Measurements from ENCODE around the gene RETREG3. TPM values are rescaled to one million over a fixed set of nuclear protein-coding genes. Genes with fewer than 3 reads are reported as not detected.

The RETREG3 gene
- total and polyA plus RNA-seq, 2 of the 13 experiments (the other 11 are each of a cell fraction or from before 2014, with no cell fraction given): 47.0 to 55.8 TPM

DNA sequence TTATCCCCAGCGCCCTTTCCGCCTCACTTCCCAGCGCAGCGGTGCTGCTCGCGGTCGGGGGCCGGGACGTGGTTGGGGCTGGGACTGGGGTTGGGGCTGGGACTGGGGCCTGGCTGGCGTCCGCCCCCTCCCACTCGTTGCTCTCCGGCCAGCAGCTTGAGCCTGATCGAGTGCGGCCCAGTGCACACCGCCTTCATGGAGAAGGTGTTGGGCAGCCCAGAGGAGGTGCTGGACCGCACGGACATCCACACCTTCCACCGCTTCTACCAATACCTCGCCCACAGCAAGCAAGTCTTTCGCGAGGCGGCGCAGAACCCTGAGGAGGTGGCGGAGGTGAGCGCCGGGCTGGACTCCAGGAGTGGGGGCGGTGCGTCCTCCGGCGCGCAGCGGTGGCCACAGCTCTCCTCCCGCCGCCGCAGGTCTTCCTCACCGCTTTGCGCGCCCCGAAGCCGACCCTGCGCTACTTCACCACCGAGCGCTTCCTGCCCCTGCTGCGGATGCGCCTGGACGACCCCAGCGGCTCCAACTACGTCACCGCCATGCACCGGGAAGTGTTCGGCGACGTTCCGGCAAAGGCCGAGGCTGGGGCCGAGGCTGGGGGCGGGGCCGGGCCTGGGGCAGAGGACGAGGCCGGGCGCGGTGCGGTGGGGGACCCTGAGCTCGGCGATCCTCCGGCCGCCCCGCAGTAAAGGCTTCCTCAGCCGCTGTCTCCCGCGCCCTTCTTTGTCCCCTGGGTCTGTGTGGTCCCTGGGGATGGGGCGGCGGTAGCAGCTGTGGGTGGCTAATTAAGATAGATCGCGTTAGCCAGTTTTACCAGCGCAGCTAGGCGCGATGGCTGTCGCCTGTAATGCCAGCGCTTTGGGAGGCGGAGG lies 54.7 kb downstream of the RETREG3 start (continued):
- TF ChIP-seq ZNF790 (CRISPR knock-in tag; IDR thresholded peaks at IDR 0.05; ENCODE audit: borderline replicate concordance) (0 out of 2 replicates have a peak, but pooled peaks have one; percentile 42), ARNT (IDR thresholded peaks at IDR 0.05) (no peak), REPIN1 (CRISPR knock-in tag; IDR thresholded peaks at IDR 0.05; ENCODE audit: borderline replicate concordance, low read depth) (peak; percentile 33; the same call in 1 of the 2 replicates), NFE2L2 (IDR thresholded peaks at IDR 0.05; ENCODE audit: low read length) (no peak), ZNF44 (CRISPR knock-in tag; IDR thresholded peaks at IDR 0.05) (no peak; the same call in 1 of the 2 replicates), NR1H2 (CRISPR knock-in tag; IDR thresholded peaks at IDR 0.05; ENCODE audit: borderline replicate concordance, low read depth) (0 out of 2 replicates have a peak, but pooled peaks have one; percentile 54), FLYWCH1 (CRISPR knock-in tag; IDR thresholded peaks at IDR 0.05) (0 out of 2 replicates have a peak, but pooled peaks have one; percentile 43), ZSCAN12 (CRISPR knock-in tag; IDR thresholded peaks at IDR 0.05) (0 out of 2 replicates have a peak, but pooled peaks have one; percentile 63), MXI1 (IDR thresholded peaks at IDR 0.05; ENCODE audit: borderline replicate concordance, low read depth, low read length) (peak; percentile 85; the same call in 1 of the 3 replicates), ZNF550 (CRISPR knock-in tag; IDR thresholded peaks at IDR 0.05; ENCODE audit: borderline replicate concordance) (peak; percentile 94; the same call in 1 of the 2 replicates), MLLT10 (CRISPR knock-in tag; IDR thresholded peaks at IDR 0.05) (no peak), ZNF296 (CRISPR knock-in tag; conservative IDR thresholded peaks at IDR 0.05) (0 out of 2 replicates have a peak, but pooled peaks have one; percentile 71), ATM (IDR thresholded peaks at IDR 0.05; ENCODE audit: borderline replicate concordance) (no peak), ZNF468 (CRISPR knock-in tag; IDR thresholded peaks at IDR 0.05) (peak; percentile 84; the same call in 1 of the 2 replicates), ZNF24 (IDR thresholded peaks at IDR 0.05) (no peak), ZNF564 (CRISPR knock-in tag; IDR thresholded peaks at IDR 0.05) (peak; percentile 42; the same call in 1 of the 2 replicates), ZMYM4 (CRISPR knock-in tag; IDR thresholded peaks at IDR 0.05) (peak; percentile 61), PREB (CRISPR knock-in tag; IDR thresholded peaks at IDR 0.05) (0 out of 2 replicates have a peak, but pooled peaks have one; percentile 44), FOXK1 (CRISPR knock-in tag; IDR thresholded peaks at IDR 0.05; ENCODE audit: borderline replicate concordance, low read depth) (peak; percentile 82; the same call in 1 of the 2 replicates), LRRFIP1 (CRISPR knock-in tag; conservative IDR thresholded peaks at IDR 0.05) (peak; percentile 85; the same call in 1 of the 2 replicates)
- TF ChIP-seq, protein P1, sequence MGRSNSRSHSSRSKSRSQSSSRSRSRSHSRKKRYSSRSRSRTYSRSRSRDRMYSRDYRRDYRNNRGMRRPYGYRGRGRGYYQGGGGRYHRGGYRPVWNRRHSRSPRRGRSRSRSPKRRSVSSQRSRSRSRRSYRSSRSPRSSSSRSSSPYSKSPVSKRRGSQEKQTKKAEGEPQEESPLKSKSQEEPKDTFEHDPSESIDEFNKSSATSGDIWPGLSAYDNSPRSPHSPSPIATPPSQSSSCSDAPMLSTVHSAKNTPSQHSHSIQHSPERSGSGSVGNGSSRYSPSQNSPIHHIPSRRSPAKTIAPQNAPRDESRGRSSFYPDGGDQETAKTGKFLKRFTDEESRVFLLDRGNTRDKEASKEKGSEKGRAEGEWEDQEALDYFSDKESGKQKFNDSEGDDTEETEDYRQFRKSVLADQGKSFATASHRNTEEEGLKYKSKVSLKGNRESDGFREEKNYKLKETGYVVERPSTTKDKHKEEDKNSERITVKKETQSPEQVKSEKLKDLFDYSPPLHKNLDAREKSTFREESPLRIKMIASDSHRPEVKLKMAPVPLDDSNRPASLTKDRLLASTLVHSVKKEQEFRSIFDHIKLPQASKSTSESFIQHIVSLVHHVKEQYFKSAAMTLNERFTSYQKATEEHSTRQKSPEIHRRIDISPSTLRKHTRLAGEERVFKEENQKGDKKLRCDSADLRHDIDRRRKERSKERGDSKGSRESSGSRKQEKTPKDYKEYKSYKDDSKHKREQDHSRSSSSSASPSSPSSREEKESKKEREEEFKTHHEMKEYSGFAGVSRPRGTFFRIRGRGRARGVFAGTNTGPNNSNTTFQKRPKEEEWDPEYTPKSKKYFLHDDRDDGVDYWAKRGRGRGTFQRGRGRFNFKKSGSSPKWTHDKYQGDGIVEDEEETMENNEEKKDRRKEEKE (IDR thresholded peaks at IDR 0.05): no peak
- TF ChIP-seq, protein P2, sequence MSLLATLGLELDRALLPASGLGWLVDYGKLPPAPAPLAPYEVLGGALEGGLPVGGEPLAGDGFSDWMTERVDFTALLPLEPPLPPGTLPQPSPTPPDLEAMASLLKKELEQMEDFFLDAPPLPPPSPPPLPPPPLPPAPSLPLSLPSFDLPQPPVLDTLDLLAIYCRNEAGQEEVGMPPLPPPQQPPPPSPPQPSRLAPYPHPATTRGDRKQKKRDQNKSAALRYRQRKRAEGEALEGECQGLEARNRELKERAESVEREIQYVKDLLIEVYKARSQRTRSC (CRISPR knock-in tag; IDR thresholded peaks at IDR 0.05; ENCODE audit: low read depth): no peak

Data from HepG2 (cell line).